ENCODE results near the gene FAU. TPM values are rescaled to one million over a fixed set of nuclear protein-coding genes. Genes with fewer than 3 reads are reported as not detected.
"Not testable (repeated sequence)": the region's sequence is repeated elsewhere in the genome, so short reads cannot be mapped to it uniquely, and the experiment has no call there.

The FAU gene
- 835 and 863 TPM in 2 replicates for total RNA-seq (2014; rRNA removed; shearing (Covaris generic))

GRCh38 chr11:65121865-65122696 lies at the start of gene FAU, which contains the start of gene MRPL49:
FAU (minus strand) TSS chr11:65122134; CDS start chr11:65121813, 321 bp downstream.
MRPL49 (plus strand) TSS chr11:65122321; CDS start chr11:65122347, 26 bp downstream.
- peak; percentile 99 for DNase-seq (ENCODE audit: low spot score)

GRCh38 chr11:65170058-65170534 lies 48.2 kb upstream of the FAU start, which contains the start of gene SPDYC:
SPDYC (plus strand) TSS chr11:65170233; CDS start chr11:65171358, 1,125 bp downstream.
- DNase-seq (ENCODE audit: low spot score), result no peak

GRCh38 chr11:65169164-65169641 lies 47.3 kb upstream of the FAU start:
- DNase-seq (ENCODE audit: low spot score), result no peak

DNA sequence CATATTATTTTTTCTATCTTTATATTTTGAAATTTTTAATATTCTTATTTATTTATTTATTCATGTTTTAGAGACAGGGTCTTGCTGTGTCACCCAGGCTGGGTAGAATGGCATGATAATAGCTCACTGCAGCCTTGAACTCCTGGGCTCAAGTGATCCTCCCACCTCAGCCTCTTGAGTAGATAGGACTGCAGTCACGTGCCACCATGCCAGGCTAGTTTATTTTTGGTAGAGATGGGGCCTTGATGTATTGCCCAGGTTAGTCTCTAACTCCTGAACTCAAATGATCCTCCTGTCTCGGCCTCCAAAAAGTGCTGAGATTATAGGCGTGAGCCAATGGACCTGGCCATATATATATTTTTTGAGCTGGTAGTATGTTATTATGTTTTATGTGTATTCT lies 45.7 kb upstream of the FAU start:
- DNase-seq (ENCODE audit: low spot score), result no peak

GRCh38 chr11:65166893-65167292 lies 45.0 kb upstream of the FAU start:
- DNase-seq (ENCODE audit: low spot score), result no peak

DNA sequence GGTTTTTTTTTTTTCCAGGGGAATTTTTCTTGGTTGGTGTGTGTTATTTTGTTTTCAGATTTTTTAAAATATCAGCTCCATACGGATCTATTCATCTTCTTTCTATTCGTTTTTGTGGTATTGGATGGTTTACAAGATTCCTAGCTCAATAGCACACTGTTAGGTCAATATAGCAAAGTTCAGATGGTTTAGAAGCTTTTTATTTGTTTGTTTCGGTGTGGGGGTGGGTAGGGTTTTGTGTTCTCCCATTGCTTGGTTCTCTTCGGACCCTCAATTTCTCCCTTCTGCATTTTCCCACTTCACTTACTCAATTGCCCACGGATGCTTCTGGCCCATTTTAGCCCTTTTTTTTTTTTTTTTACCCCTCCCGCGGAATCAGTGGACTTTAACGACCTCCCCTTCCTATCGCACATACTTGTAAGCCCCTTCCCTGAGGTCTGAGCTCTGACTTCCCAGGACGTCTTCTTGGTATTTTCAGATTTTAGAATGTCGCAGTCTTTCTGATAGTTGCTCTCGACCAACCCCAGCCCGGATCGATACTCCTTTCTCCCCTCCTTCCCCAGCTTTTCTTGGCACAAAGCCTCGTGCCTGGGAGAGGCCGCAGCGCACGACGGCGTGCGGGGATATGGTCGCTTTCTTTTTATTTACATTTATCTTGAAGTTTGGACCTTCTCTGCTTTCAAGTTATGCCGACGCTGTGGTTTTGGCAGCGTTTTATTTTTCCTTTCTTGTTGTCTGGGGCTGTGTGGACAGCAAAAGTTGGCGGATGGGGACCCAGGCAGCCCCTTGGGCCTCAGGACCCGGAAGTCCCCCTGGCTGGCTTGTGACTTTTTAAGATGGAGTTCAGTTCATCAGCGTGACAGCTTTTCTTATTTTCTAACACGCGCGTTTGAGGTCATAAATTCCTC lies 43.7 kb upstream of the FAU start:
- peak; percentile 64 for DNase-seq (ENCODE audit: low spot score)

- no peak for DNase-seq (ENCODE audit: low spot score)
Measured at GRCh38 chr11:65163684-65164083, 41.8 kb upstream of the FAU start.

- no peak for DNase-seq (ENCODE audit: low spot score)
Measured at GRCh38 chr11:65160643-65161042, 38.7 kb upstream of the FAU start.

DNA sequence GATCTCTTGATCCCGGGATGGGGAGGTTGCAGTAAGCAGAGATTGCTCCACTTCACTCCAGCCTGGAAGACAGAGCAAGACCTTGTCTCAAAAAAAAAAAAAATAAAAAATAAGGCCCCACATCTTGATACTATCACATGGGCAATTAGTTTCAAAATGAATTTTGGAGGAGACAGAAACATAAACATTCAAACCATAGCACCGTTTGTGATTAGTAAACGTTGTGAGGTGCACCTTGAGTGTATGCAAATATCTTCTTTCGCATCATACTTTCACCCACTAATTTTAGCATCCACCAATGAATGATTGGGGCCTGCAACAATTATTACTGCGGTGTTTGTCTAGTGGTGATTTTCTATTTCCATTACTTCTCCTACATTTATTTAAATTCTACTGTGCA lies 37.1 kb upstream of the FAU start:
- DNase-seq (ENCODE audit: low spot score), result no peak

DNA sequence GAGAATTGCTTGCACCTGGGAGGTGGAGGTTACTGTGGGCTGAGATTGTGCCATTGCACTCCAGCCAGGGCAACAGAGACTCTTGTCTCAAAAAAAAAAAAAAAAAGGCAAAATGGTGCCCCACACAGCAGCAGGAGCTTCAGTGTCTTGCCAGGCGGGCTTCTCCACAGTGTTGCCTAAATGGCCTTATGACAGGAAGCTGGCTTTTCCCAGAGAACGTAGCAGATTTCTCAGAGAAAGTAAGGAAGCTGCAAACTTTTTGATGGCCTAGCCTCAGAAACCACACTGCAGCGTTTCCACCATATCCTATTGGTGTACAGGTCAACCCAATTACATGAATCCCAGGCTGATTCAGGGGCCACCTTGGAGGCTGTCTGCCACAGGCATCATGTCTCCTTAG lies 35.4 kb upstream of the FAU start:
- no peak for DNase-seq (ENCODE audit: low spot score)

GRCh38 chr11:65156926-65157325 lies 35.0 kb upstream of the FAU start:
- no peak for DNase-seq (ENCODE audit: low spot score)

DNA sequence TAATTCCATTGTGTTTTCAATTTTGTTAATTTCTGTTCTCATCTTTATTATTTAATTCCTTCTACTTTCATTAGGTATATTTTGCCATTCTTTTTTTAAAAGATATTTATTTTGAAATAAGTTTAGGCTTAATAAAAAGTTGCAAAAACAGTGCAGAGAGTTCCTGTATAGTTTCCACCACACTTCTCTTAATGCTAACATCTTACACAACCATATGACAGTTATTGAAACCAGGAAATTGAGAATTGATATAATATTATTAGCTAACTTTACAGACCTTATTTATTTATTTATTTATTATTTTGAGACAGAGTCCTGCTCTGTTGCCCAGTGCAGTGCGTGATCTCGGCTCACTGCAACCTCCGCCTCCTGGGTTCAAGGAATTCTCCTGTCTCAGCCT lies 34.3 kb upstream of the FAU start:
- no peak for DNase-seq (ENCODE audit: low spot score)

GRCh38 chr11:65152122-65152521 lies 30.2 kb upstream of the FAU start:
- DNase-seq (ENCODE audit: low spot score), result no peak

GRCh38 chr11:65151331-65151899 lies 29.5 kb upstream of the FAU start:
- DNase-seq (ENCODE audit: low spot score), result no peak

GRCh38 chr11:65150509-65151299 lies 28.8 kb upstream of the FAU start:
- DNase-seq (ENCODE audit: low spot score), result peak; percentile 100

DNA sequence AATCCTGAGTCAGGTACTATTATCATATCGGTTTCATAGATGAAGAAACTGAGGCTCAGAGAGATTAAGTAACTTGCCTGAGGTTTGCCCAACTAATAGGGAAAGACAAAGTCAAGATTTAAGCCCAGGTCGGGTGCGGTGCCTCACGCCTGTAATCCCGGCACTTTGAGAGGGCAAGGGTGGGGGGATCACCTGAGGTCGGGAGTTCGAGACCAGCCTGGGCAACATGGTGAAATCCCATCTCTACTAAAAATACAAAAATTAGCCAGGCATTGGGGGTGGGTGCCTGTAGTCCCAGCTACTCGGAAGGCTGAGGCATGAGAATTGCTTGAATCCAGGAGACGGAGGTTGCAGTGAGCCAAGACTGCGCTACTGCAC lies 28.2 kb upstream of the FAU start:
- not testable (repeated sequence) for DNase-seq (ENCODE audit: low spot score)

GRCh38 chr11:65148657-65149056 lies 26.7 kb upstream of the FAU start:
- DNase-seq (ENCODE audit: low spot score), result no peak

DNA sequence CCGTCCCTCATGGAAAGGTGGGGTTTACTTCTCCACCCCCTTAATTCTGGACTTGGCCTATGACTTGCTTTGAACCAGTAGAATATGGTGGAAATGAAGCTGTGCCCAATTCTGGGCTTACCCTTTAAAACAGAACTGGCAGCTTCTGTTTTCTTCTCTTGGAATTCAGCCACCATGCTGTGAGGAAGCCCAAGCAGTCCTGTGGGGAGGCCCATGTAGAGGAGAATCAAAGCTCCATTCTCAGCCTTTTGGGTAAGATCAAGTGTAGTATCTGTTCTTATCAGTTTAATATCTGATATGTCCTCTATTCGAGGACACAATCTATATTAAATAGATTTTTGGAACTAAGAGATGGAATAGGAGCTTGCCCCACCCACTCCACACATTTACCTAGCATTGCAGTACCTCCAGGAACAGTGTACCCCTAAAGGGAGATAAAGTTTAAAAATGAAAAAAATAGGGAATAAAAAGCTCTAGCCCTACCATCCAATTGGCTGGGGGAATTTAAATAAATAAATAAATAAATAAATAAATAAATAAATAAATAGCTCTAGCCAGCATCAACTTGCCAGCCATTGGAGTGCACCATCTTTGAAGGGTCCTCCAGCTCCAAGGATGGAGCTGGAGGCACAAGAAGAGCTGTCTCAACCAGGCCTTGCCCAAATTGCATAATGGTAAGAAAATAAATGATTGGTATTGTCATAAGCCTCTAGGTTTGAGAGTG lies 25.6 kb upstream of the FAU start:
- no peak for DNase-seq (ENCODE audit: low spot score)

- no peak for DNase-seq (ENCODE audit: low spot score)
Measured at GRCh38 chr11:65141896-65142494, 20.1 kb upstream of the FAU start.

Data from HT-29 (cell line).